Keratinocyte (primary cell): Measurements from ENCODE around the gene LLCFC1.

ENCODE experiments used
- CTCF ChIP-seq, 3 experiments: IDR thresholded peaks in 1 of 3; conservative IDR thresholded peaks in 1 of 3; optimal IDR thresholded peaks in 1 of 3; 2 replicates in 2 of 3; 3 replicates in 1 of 3; pipeline versions ENCODE3 to v1.5.1; 2011; ENCODE audit warnings: low read length in 3 of 3, mild to moderate bottlenecking in 3 of 3, moderate library complexity in 2 of 3, control low read depth in 1 of 3, inconsistent platforms in 1 of 3; ENCODE audit not compliant: insufficient read depth in 2 of 3; ENCODE audit errors: extremely low read depth in 1 of 3
- EZH2 ChIP-seq: IDR thresholded peaks from one replicate; pipeline ENCODE4 v1.6.1; 2012; ENCODE audit warnings: inconsistent platforms, mild to moderate bottlenecking, low read length, moderate library complexity

- no peak for TF ChIP-seq CTCF (optimal IDR thresholded peaks at IDR 0.05 in 1 of 3, IDR thresholded peaks at IDR 0.05 in 1 of 3, conservative IDR thresholded peaks at IDR 0.05 in 1 of 3; ENCODE audit: extremely low read depth in 1 of 3, insufficient read depth in 2 of 3, low read length in 3 of 3)
- TF ChIP-seq EZH2 = no peak
Measured at GRCh38 chr7:142904128-142904527, 35.2 kb upstream of the LLCFC1 start.
